Activated CD4-positive, alpha-beta memory T cell treated with anti-CD3 and anti-CD28 coated beads for 36 hours (primary cell): ENCODE data around the gene TAF6. TPM values are rescaled to one million over a fixed set of nuclear protein-coding genes. Genes with fewer than 3 reads are reported as not detected.

ENCODE experiments used
- CTCF ChIA-PET: fragments of 350-600 bp; sonication (Branson Sonifier 250); formaldehyde crosslinking; loops from one replicate; lab custom pipeline; 2021; ENCODE audit warnings: antibody characterized with exemption, inconsistent platforms; lab: Charles Lee
- POLR2A ChIA-PET: fragments of 350-600 bp; sonication (Branson Sonifier 250); formaldehyde crosslinking; loops from one replicate; lab custom pipeline; 2021; ENCODE audit warnings: antibody characterized with exemption; lab: Charles Lee
- DNase-seq: peaks from one replicate; pipeline ENCODE4 v3.0.0-alpha.2; 2020
- H3K27ac Mint-ChIP-seq: one replicate; pipeline ENCODE4 v1.8.0; 2021; ENCODE audit warnings: mixed read lengths
- H3K27me3 Mint-ChIP-seq: one replicate; pipeline ENCODE4 v1.8.0; 2021; ENCODE audit warnings: mixed read lengths
- H3K36me3 Mint-ChIP-seq: one replicate; pipeline ENCODE4 v1.8.0; 2021; ENCODE audit warnings: mixed read lengths
- H3K4me1 Mint-ChIP-seq: one replicate; pipeline ENCODE4 v1.8.0; 2021; ENCODE audit warnings: low read depth, mixed read lengths
- H3K4me3 Mint-ChIP-seq: one replicate; pipeline ENCODE4 v1.8.0; 2021; ENCODE audit warnings: mild to moderate bottlenecking, mixed read lengths
- H3K9me3 Mint-ChIP-seq: one replicate; pipeline ENCODE4 v1.8.0; 2021; ENCODE audit warnings: mixed read lengths
- intact Hi-C: fragments of 100-400 bp; cut with micrococcal nuclease; formaldehyde crosslinking; loops from one replicate; pipeline ENCODE4 v1.15.1; 2023
- total RNA-seq, 2 experiments: library from RNA; stranded (reverse); gene quantifications; one replicate each; pipeline ENCODE4 v1.2.3, GENCODE V29; 2021

TAF6 gene
- total RNA-seq, 2 experiments from 2014 or later = 54.3 to 63.7 TPM

- DNase-seq = no peak
- Mint-ChIP-seq H3K4me1 (peaks cover 18% of the 10 kb centered on the region), H3K36me3 (peaks cover 8% of the 10 kb centered on the region), H3K9me3 (no peaks in the 10 kb centered on the region), H3K4me3 (peak overlapping the region; percentile 95), H3K27me3 (no peaks in the 10 kb centered on the region), H3K27ac (peak overlapping the region; percentile 82)
- ChIA-PET POLR2A (interaction anchor here (1.0 kb wide), 1 partner anchor 12 kb away, joined by 3 read pairs; no protein-coding TSS in a partner anchor), CTCF (no interaction called here)
- intact Hi-C loops = loop anchor here (1.0 to 2.0 kb wide), 3 partner anchors 9 to 30 kb away; partner anchors contain the start of genes AP4M1, COPS6 and MCM7
These were observed 628 bp downstream of the TAF6 start for GRCh38 chr7:100118388-100119071.

- intact Hi-C loops = no loop called here
- Mint-ChIP-seq H3K36me3 (peaks cover 29% of the 10 kb centered on the region), H3K27me3 (no peaks in the 10 kb centered on the region), H3K4me1 (peaks cover 7% of the 10 kb centered on the region), H3K4me3 (no peak overlapping the region), H3K27ac (no peak overlapping the region), H3K9me3 (no peaks in the 10 kb centered on the region)
- POLR2A ChIA-PET = interaction anchor here (1.0 kb wide), 1 partner anchor 14 kb away, joined by 7 read pairs; the partner anchor contains the start of genes AP4M1 and MCM7
- DNase-seq = no peak
- CTCF ChIA-PET = no interaction called here
These were observed 4.1 kb downstream of the TAF6 start for GRCh38 chr7:100115026-100115425.

GRCh38 chr7:100111914-100112313, 7.2 kb downstream of the TAF6 start:
- H3K27me3 Mint-ChIP-seq = no peaks in the 10 kb centered on the region
- H3K4me1 Mint-ChIP-seq = no peaks in the 10 kb centered on the region
- no peak overlapping the region for H3K4me3 Mint-ChIP-seq
- intact Hi-C loops = no loop called here
- H3K9me3 Mint-ChIP-seq = no peaks in the 10 kb centered on the region
- DNase-seq = no peak
- ChIA-PET POLR2A (interaction anchor here (1.3 kb wide), 1 partner anchor 11 kb away, joined by 3 read pairs; the partner anchor contains the start of genes AP4M1 and MCM7), CTCF (no interaction called here)
- peaks cover 42% of the 10 kb centered on the region for H3K36me3 Mint-ChIP-seq
- H3K27ac Mint-ChIP-seq = no peak overlapping the region

GRCh38 chr7:100111156-100111555, 8.0 kb downstream of the TAF6 start:
- no peak overlapping the region for H3K4me3 Mint-ChIP-seq
- H3K27ac Mint-ChIP-seq = no peak overlapping the region
- no peaks in the 10 kb centered on the region for H3K27me3 Mint-ChIP-seq
- ChIA-PET POLR2A (interaction anchor here (1.3 kb wide), 1 partner anchor 10 kb away, joined by 3 read pairs; the partner anchor contains the start of genes AP4M1 and MCM7), CTCF (interaction anchor here (0.6 kb wide), 1 partner anchor 17 kb away, joined by 5 read pairs; no protein-coding TSS in a partner anchor)
- no peaks in the 10 kb centered on the region for H3K4me1 Mint-ChIP-seq
- intact Hi-C loops = no loop called here
- H3K9me3 Mint-ChIP-seq = no peaks in the 10 kb centered on the region
- H3K36me3 Mint-ChIP-seq = peaks cover 43% of the 10 kb centered on the region
- no peak for DNase-seq

- intact Hi-C loops = no loop called here
- Mint-ChIP-seq H3K27me3 (no peaks in the 10 kb centered on the region), H3K4me1 (no peaks in the 10 kb centered on the region), H3K4me3 (no peak overlapping the region), H3K36me3 (peaks cover 43% of the 10 kb centered on the region), H3K27ac (no peak overlapping the region), H3K9me3 (no peaks in the 10 kb centered on the region)
- DNase-seq = no peak
- CTCF ChIA-PET = interaction anchor here (0.7 kb wide), 1 partner anchor 351 kb away, joined by 3 read pairs; no protein-coding TSS in a partner anchor
- POLR2A ChIA-PET = no interaction called here
These were observed 9.5 kb downstream of the TAF6 start for GRCh38 chr7:100109521-100110163.

GRCh38 chr7:100107890-100108289, 11.3 kb downstream of the TAF6 start:
- intact Hi-C loops = no loop called here
- no peaks in the 10 kb centered on the region for H3K27me3 Mint-ChIP-seq
- H3K4me1 Mint-ChIP-seq = peaks cover 2% of the 10 kb centered on the region
- POLR2A ChIA-PET = no interaction called here
- DNase-seq = no peak
- CTCF ChIA-PET = no interaction called here
- no peak overlapping the region for H3K4me3 Mint-ChIP-seq
- no peaks in the 10 kb centered on the region for H3K9me3 Mint-ChIP-seq
- peaks cover 39% of the 10 kb centered on the region for H3K36me3 Mint-ChIP-seq
- no peak overlapping the region for H3K27ac Mint-ChIP-seq

GRCh38 chr7:100107125-100107737, 11.9 kb downstream of the TAF6 start:
- intact Hi-C loops = no loop called here
- Mint-ChIP-seq H3K36me3 (peaks cover 35% of the 10 kb centered on the region), H3K4me3 (no peak overlapping the region), H3K27ac (no peak overlapping the region), H3K4me1 (peaks cover 8% of the 10 kb centered on the region), H3K9me3 (no peaks in the 10 kb centered on the region), H3K27me3 (no peaks in the 10 kb centered on the region)
- ChIA-PET CTCF (no interaction called here), POLR2A (no interaction called here)
- DNase-seq = no peak

GRCh38 chr7:100106633-100107032, 12.5 kb downstream of the TAF6 start:
- Mint-ChIP-seq H3K4me3 (no peak overlapping the region), H3K27ac (no peak overlapping the region), H3K36me3 (peaks cover 31% of the 10 kb centered on the region), H3K9me3 (no peaks in the 10 kb centered on the region), H3K4me1 (peaks cover 8% of the 10 kb centered on the region), H3K27me3 (no peaks in the 10 kb centered on the region)
- DNase-seq = no peak
- POLR2A ChIA-PET = interaction anchor here (1.1 kb wide), 1 partner anchor 11 kb away, joined by 3 read pairs; no protein-coding TSS in a partner anchor
- intact Hi-C loops = no loop called here
- CTCF ChIA-PET = no interaction called here

GRCh38 chr7:100105534-100105933, 13.6 kb downstream of the TAF6 start:
- Mint-ChIP-seq H3K27ac (no peak overlapping the region), H3K9me3 (no peaks in the 10 kb centered on the region), H3K27me3 (no peaks in the 10 kb centered on the region), H3K36me3 (peaks cover 31% of the 10 kb centered on the region), H3K4me3 (no peak overlapping the region), H3K4me1 (peaks cover 8% of the 10 kb centered on the region)
- POLR2A ChIA-PET = interaction anchor here (1.1 kb wide), 1 partner anchor 12 kb away, joined by 3 read pairs; no protein-coding TSS in a partner anchor
- CTCF ChIA-PET = no interaction called here
- intact Hi-C loops = no loop called here
- DNase-seq = no peak

- peak overlapping the region; percentile 13 for H3K27ac Mint-ChIP-seq
- H3K4me1 Mint-ChIP-seq = peaks cover 29% of the 10 kb centered on the region
- peak overlapping the region; percentile 90 for H3K4me3 Mint-ChIP-seq
- H3K9me3 Mint-ChIP-seq = no peaks in the 10 kb centered on the region
- peaks cover 43% of the 10 kb centered on the region for H3K36me3 Mint-ChIP-seq
- ChIA-PET POLR2A (interaction anchor here (0.6 to 3.5 kb wide), 4 partner anchors 14 to 761 kb away, joined by 3 to 44 read pairs (median 12); partner anchors contain the start of genes COPS6 and MBLAC1), CTCF (interaction anchor here (1.2 to 2.7 kb wide), 2 partner anchors 29 to 114 kb away, joined by 4 to 21 read pairs; no protein-coding TSS in a partner anchor)
- no peak for DNase-seq
- intact Hi-C loops = no loop called here
- no peaks in the 10 kb centered on the region for H3K27me3 Mint-ChIP-seq
These were observed 16.0 kb downstream of the TAF6 start for GRCh38 chr7:100102950-100103840.
